Naive thymus-derived CD4-positive, alpha-beta T cell (primary cell): ENCODE measurements around the gene EFNA3. TPM values are rescaled to one million over a fixed set of nuclear protein-coding genes. Genes with fewer than 3 reads are reported as not detected.
A peak's percentile ranks its signal among the peaks of the same experiment; 100 is the strongest.

ENCODE experiments used
- ATAC-seq: fragments of 150-1000 bp; cut with Tn5 transposase; 2 replicates; pipeline ENCODE4 v1.10.0; 2021; ENCODE audit warnings: mild to moderate bottlenecking, moderate library complexity
- CTCF ChIA-PET: fragments of 350-600 bp; sonication (Branson Sonifier 250); formaldehyde crosslinking; loops from one replicate; lab custom pipeline; 2021; ENCODE audit warnings: antibody characterized with exemption; lab: Charles Lee
- POLR2A ChIA-PET: fragments of 350-600 bp; sonication (Branson Sonifier 250); formaldehyde crosslinking; loops from one replicate; lab custom pipeline; 2021; ENCODE audit warnings: antibody characterized with exemption, inconsistent platforms; lab: Charles Lee
- DNase-seq, 9 donors: peaks; one replicate each; pipeline versions ENCODE4 v3.0.0 to v3.0.0-alpha.2; 2020 to 2022; ENCODE audit warnings: mixed read lengths in 1 of 9
- H3K27ac ChIP-seq: one replicate; pipeline ENCODE4 v1.7.0; 2013; ENCODE audit warnings: mild to moderate bottlenecking, low read depth, low read length, moderate library complexity
- H3K27me3 ChIP-seq, 2 donors: one replicate each; pipeline ENCODE4 v1.7.0; 2013; ENCODE audit warnings: low read length in 2 of 2, mild to moderate bottlenecking in 2 of 2, moderate library complexity in 2 of 2; ENCODE audit not compliant: control insufficient read depth in 2 of 2, insufficient read depth in 2 of 2
- H3K36me3 ChIP-seq, 3 experiments: 1 replicate in 2 of 3; 2 replicates in 1 of 3; pipeline ENCODE4 v1.7.0; 2013; ENCODE audit warnings: low read length in 3 of 3, mild to moderate bottlenecking in 3 of 3, moderate library complexity in 1 of 3; ENCODE audit not compliant: insufficient read depth in 3 of 3, control insufficient read depth in 2 of 3
- H3K4me1 ChIP-seq, 2 donors: one replicate each; pipeline ENCODE4 v1.7.0; 2013; ENCODE audit warnings: low read length in 2 of 2, mild to moderate bottlenecking in 2 of 2, moderate library complexity in 1 of 2; ENCODE audit not compliant: control insufficient read depth in 2 of 2, insufficient read depth in 2 of 2
- H3K4me3 ChIP-seq: 2 replicates; pipeline ENCODE4 v1.7.0; 2013; ENCODE audit warnings: mild to moderate bottlenecking, low read length
- H3K9me3 ChIP-seq, 3 experiments: 1 replicate in 2 of 3; 2 replicates in 1 of 3; pipeline ENCODE4 v1.7.0; 2013; ENCODE audit warnings: low read length in 3 of 3; ENCODE audit not compliant: control insufficient read depth in 2 of 3
- H3K27ac Mint-ChIP-seq, 9 donors: one replicate each; pipeline ENCODE4 v1.8.0; 2020 to 2022; ENCODE audit warnings: mixed read lengths in 9 of 9, mild to moderate bottlenecking in 8 of 9, moderate library complexity in 5 of 9, inconsistent platforms in 2 of 9
- H3K27me3 Mint-ChIP-seq, 5 donors: one replicate each; pipeline ENCODE4 v1.8.0; 2021 to 2022; ENCODE audit warnings: mixed read lengths in 5 of 5, mild to moderate bottlenecking in 1 of 5
- H3K36me3 Mint-ChIP-seq, 5 donors: one replicate each; pipeline ENCODE4 v1.8.0; 2020 to 2022; ENCODE audit warnings: mixed read lengths in 5 of 5, mild to moderate bottlenecking in 3 of 5, inconsistent platforms in 1 of 5
- H3K4me1 Mint-ChIP-seq, 7 donors: one replicate each; pipeline ENCODE4 v1.8.0; 2020 to 2022; ENCODE audit warnings: mixed read lengths in 7 of 7, mild to moderate bottlenecking in 3 of 7, inconsistent platforms in 1 of 7
- H3K4me3 Mint-ChIP-seq, 10 donors: one replicate each; pipeline ENCODE4 v1.8.0; 2020 to 2022; ENCODE audit warnings: mild to moderate bottlenecking in 10 of 10, mixed read lengths in 10 of 10, moderate library complexity in 6 of 10, inconsistent platforms in 2 of 10
- H3K9me3 Mint-ChIP-seq, 11 donors: one replicate each; pipeline ENCODE4 v1.8.0; 2020 to 2022; ENCODE audit warnings: mixed read lengths in 11 of 11, mild to moderate bottlenecking in 4 of 11, inconsistent platforms in 1 of 11, moderate library complexity in 1 of 11
- intact Hi-C, 2 donors: fragments of 100-400 bp; cut with micrococcal nuclease; formaldehyde crosslinking; loops; one replicate each; pipeline ENCODE4 v1.15.1; 2023
- polyA plus RNA-seq, 2 donors: library from polyadenylated mRNA; unstranded; fragments of 300-500 nt; fragmentation: Illumina TruSeq; gene quantifications; one replicate each; pipeline ENCODE4 v1.2.3, GENCODE V29; 2021
- total RNA-seq, 6 experiments: library from RNA in 5 of 6; stranded (reverse) in 5 of 6; gene quantifications; 1 replicate in 5 of 6; 2 replicates in 1 of 6; pipeline ENCODE4 v1.2.3 and lab custom pipeline; 2021 to 2026

The EFNA3 gene
- total and polyA plus RNA-seq, 7 experiments from 2014 or later, result 0.42 to 4.0 (median 1.7) TPM

- Mint-ChIP-seq H3K27me3 (peaks cover 0 to 9% (median 0%) of the 10 kb centered on the region in 5 donors), H3K27ac (peak overlapping the region in 3 of 9 donors; percentile 26 to 64 (median 63)), H3K9me3 (no peaks in the 10 kb centered on the region), H3K36me3 (peaks cover 0 to 11% (median 0%) of the 10 kb centered on the region in 5 donors), H3K4me1 (peaks cover 17 to 48% (median 42%) of the 10 kb centered on the region in 7 donors), H3K4me3 (peak overlapping the region in 8 of 10 donors; percentile 53 to 77 (median 58))
- DNase-seq (no peak), ATAC-seq (no peak)
- Histone ChIP-seq H3K27ac (peak overlapping the region; percentile 66), H3K27me3 (no peaks in the 10 kb centered on the region), H3K36me3 (peaks cover 0 to 21% (median 0%) of the 10 kb centered on the region in 3 experiments), H3K4me3 (peak overlapping the region; percentile 56), H3K9me3 (no peaks in the 10 kb centered on the region), H3K4me1 (peaks cover 6 to 16% of the 10 kb centered on the region in 2 donors)
- ChIA-PET POLR2A (interaction anchor here (0.7 to 1.6 kb wide), 4 partner anchors 8 to 30 kb away, joined by 3 to 4 read pairs (median 4); partner anchors contain the start of gene EFNA3), CTCF (interaction anchor here (0.6 to 3.4 kb wide), 6 partner anchors 9 to 139 kb away, joined by 3 to 25 read pairs (median 3); partner anchors contain the start of gene ADAM15)
- intact Hi-C loops, result no loop called here
These were observed 8.4 kb upstream of the EFNA3 start for GRCh38 chr1:155070158-155070621.

GRCh38 chr1:155070721-155071569 is 7.7 kb upstream of the EFNA3 start:
- Histone ChIP-seq H3K9me3 (no peaks in the 10 kb centered on the region), H3K4me1 (peaks cover 6 to 16% of the 10 kb centered on the region in 2 donors), H3K27ac (peak overlapping the region; percentile 66), H3K36me3 (peaks cover 0 to 21% (median 0%) of the 10 kb centered on the region in 3 experiments), H3K4me3 (peak overlapping the region; percentile 56), H3K27me3 (no peaks in the 10 kb centered on the region)
- H3K4me3 Mint-ChIP-seq, result peak overlapping the region; percentile 53 to 77 (median 58)
- H3K9me3 Mint-ChIP-seq, result no peaks in the 10 kb centered on the region
- DNase-seq (peak; percentile 64 to 85 (median 79)), ATAC-seq (peak; percentile 98)
- H3K27ac Mint-ChIP-seq, result peak overlapping the region in 7 of 9 donors; percentile 43 to 86 (median 64)
- intact Hi-C loops, result loop anchor here (1.0 kb wide), 3 partner anchors 8 to 14 kb away; partner anchors contain the start of gene EFNA4 (in 1 of the 2)
- POLR2A ChIA-PET, result interaction anchor here (0.7 to 1.6 kb wide), 4 partner anchors 8 to 31 kb away, joined by 3 to 4 read pairs (median 4); partner anchors contain the start of gene EFNA3
- CTCF ChIA-PET, result interaction anchor here (0.6 to 3.4 kb wide), 6 partner anchors 9 to 140 kb away, joined by 3 to 25 read pairs (median 3); partner anchors contain the start of gene ADAM15
- peaks cover 0 to 11% (median 0%) of the 10 kb centered on the region in 5 donors for H3K36me3 Mint-ChIP-seq
- H3K27me3 Mint-ChIP-seq, result peaks cover 0 to 9% (median 0%) of the 10 kb centered on the region in 5 donors
- peaks cover 17 to 50% (median 42%) of the 10 kb centered on the region in 7 donors for H3K4me1 Mint-ChIP-seq

- Histone ChIP-seq H3K36me3 (peaks cover 0 to 15% (median 0%) of the 10 kb centered on the region in 3 experiments), H3K27me3 (no peaks in the 10 kb centered on the region), H3K4me1 (peaks cover 6 to 16% of the 10 kb centered on the region in 2 donors), H3K9me3 (no peaks in the 10 kb centered on the region), H3K4me3 (no peak overlapping the region), H3K27ac (peak overlapping the region; percentile 66)
- Mint-ChIP-seq H3K36me3 (peaks cover 0 to 8% (median 0%) of the 10 kb centered on the region in 5 donors), H3K9me3 (no peaks in the 10 kb centered on the region), H3K27ac (peak overlapping the region in 6 of 9 donors; percentile 63 to 86 (median 70)), H3K27me3 (peaks cover 0 to 9% (median 0%) of the 10 kb centered on the region in 5 donors), H3K4me3 (peak overlapping the region in 9 of 10 donors; percentile 54 to 77 (median 58)), H3K4me1 (peaks cover 17 to 47% (median 40%) of the 10 kb centered on the region in 7 donors)
- ChIA-PET POLR2A (interaction anchor here (0.7 to 1.0 kb wide), 3 partner anchors 8 to 12 kb away, joined by 3 to 4 read pairs (median 3); partner anchors contain the start of gene EFNA4), CTCF (interaction anchor here (1.4 to 3.4 kb wide), 2 partner anchors 13 to 27 kb away, joined by 5 to 25 read pairs; no protein-coding TSS in a partner anchor)
- DNase-seq (peak in 1 of 9 donors; percentile 8), ATAC-seq (no peak)
- intact Hi-C loops, result loop anchor here (1.0 kb wide), 3 partner anchors 8 to 14 kb away; partner anchors contain the start of gene EFNA4 (in 1 of the 2)
These were observed 6.9 kb upstream of the EFNA3 start for GRCh38 chr1:155071701-155072100.

- Mint-ChIP-seq H3K36me3 (peaks cover 0 to 5% (median 0%) of the 10 kb centered on the region in 5 donors), H3K27me3 (peaks cover 0 to 13% (median 0%) of the 10 kb centered on the region in 5 donors), H3K4me3 (peak overlapping the region in 5 of 10 donors; percentile 12 to 70 (median 16)), H3K27ac (peak overlapping the region in 3 of 9 donors; percentile 3 to 60 (median 32)), H3K9me3 (no peaks in the 10 kb centered on the region), H3K4me1 (peaks cover 17 to 57% (median 45%) of the 10 kb centered on the region in 7 donors)
- Histone ChIP-seq H3K27ac (no peak overlapping the region), H3K4me1 (peaks cover 6 to 16% of the 10 kb centered on the region in 2 donors), H3K9me3 (no peaks in the 10 kb centered on the region), H3K4me3 (no peak overlapping the region), H3K27me3 (no peaks in the 10 kb centered on the region), H3K36me3 (peaks cover 0 to 7% (median 0%) of the 10 kb centered on the region in 3 experiments)
- ChIA-PET POLR2A (interaction anchor here (1.0 to 1.1 kb wide), 2 partner anchors 11 to 12 kb away, joined by 3 to 6 read pairs; no protein-coding TSS in a partner anchor), CTCF (interaction anchor here (1.4 kb wide), 1 partner anchor 28 kb away, joined by 5 read pairs; no protein-coding TSS in a partner anchor)
- intact Hi-C loops, result no loop called here
- no peak for DNase-seq
- no peak for ATAC-seq
These were observed 5.9 kb upstream of the EFNA3 start for GRCh38 chr1:155072531-155073289.

- Histone ChIP-seq H3K9me3 (no peaks in the 10 kb centered on the region), H3K36me3 (peaks cover 0 to 7% (median 0%) of the 10 kb centered on the region in 3 experiments), H3K27me3 (no peaks in the 10 kb centered on the region), H3K27ac (no peak overlapping the region), H3K4me3 (no peak overlapping the region), H3K4me1 (peaks cover 9 to 16% of the 10 kb centered on the region in 2 donors)
- ChIA-PET CTCF (interaction anchor here (2.9 to 8.1 kb wide), 2 partner anchors 10 to 11 kb away, joined by 18 to 52 read pairs; partner anchors contain the start of gene EFNA4), POLR2A (interaction anchor here (0.6 to 1.7 kb wide), 3 partner anchors 8 to 172 kb away, joined by 4 to 8 read pairs (median 6); no protein-coding TSS in a partner anchor)
- peaks cover 0 to under 1% (median 0%) of the 10 kb centered on the region in 5 donors for H3K36me3 Mint-ChIP-seq
- H3K9me3 Mint-ChIP-seq, result no peaks in the 10 kb centered on the region
- peaks cover 0 to 15% (median 0%) of the 10 kb centered on the region in 5 donors for H3K27me3 Mint-ChIP-seq
- intact Hi-C loops, result no loop called here
- DNase-seq (peak in 1 of 9 donors; percentile 12), ATAC-seq (no peak)
- peak overlapping the region in 5 of 10 donors; percentile 11 to 45 (median 15) for H3K4me3 Mint-ChIP-seq
- H3K27ac Mint-ChIP-seq, result peak overlapping the region in 4 of 9 donors; percentile 13 to 67 (median 46)
- H3K4me1 Mint-ChIP-seq, result peaks cover 17 to 63% (median 47%) of the 10 kb centered on the region in 7 donors
These were observed 5.0 kb upstream of the EFNA3 start for GRCh38 chr1:155073377-155074242.
